HG03175 (cell line): ENCODE data around the gene ALDH18A1.

Experiments used
- ATAC-seq: cut with Tn5 transposase; IDR thresholded peaks from one replicate; pipeline ENCODE4 v1.9.1; 2021; ENCODE audit warnings: mild to moderate bottlenecking, moderate library complexity; ENCODE audit not compliant: unreplicated experiment

ALDH18A1 gene

GRCh38 chr10:95559471-95559870 lies 97.0 kb downstream of the ALDH18A1 start:
- no peak for ATAC-seq

- ATAC-seq, result no peak
Measured at GRCh38 chr10:95558593-95559320, 97.8 kb downstream of the ALDH18A1 start.

- no peak for ATAC-seq
Measured at GRCh38 chr10:95556994-95557767, 99.3 kb downstream of the ALDH18A1 start.
